NCI-H128 (cell line): Measurements from ENCODE around the gene ACRV1.
"Not testable (repeated sequence)": the region's sequence is repeated elsewhere in the genome, so short reads cannot be mapped to it uniquely, and the experiment has no call there.

ENCODE experiments used
- DNase-seq: peaks from one replicate; lab custom pipeline; 2025; ENCODE audit not compliant: unreplicated experiment; lab: John Stamatoyannopoulos, UW

ACRV1 gene, protein sequence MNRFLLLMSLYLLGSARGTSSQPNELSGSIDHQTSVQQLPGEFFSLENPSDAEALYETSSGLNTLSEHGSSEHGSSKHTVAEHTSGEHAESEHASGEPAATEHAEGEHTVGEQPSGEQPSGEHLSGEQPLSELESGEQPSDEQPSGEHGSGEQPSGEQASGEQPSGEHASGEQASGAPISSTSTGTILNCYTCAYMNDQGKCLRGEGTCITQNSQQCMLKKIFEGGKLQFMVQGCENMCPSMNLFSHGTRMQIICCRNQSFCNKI

DNA sequence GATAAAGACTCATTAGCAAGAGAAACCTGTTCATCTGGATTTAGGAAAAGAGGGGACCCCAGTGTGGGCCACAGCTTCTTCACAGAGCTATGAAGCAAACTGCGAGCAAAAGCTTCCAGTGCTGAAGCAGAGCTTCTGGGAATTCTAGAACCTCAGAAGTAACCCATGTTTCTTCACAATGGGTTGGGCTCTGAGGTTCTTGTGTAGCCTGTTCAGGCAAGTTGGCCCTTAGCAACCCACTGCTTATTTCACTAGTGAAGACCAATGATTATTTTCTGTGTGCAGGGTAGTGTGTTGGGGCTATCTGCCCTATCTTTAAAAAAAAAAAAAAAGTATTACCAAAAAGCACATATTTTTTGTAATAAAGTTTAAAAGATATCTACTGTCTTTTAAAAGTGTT, at the start of gene ACRV1:
Gene ACRV1, minus strand, starts transcription at position 101 of the 400 bp plus-strand sequence. Its CDS starts 67 bp downstream, at position 34.
- no peak for DNase-seq

DNA sequence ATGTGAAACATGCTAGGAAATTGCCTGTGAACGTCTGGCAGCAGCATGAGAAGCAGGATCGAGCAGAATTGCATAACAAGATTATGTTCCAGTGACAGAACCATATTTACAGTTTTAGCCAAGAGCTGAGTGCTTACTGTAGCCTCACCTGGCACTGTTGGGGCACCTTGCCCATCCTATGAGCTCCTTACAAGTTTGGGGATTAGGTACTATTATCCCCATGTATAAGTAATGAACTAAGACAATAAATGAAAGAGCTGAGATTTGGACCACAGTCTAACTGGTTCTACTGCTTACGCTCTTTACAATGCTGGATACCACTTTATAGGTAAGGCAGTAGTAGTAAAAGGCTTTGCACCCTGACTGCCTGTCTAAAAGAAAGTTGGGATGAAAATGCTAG, 48.3 kb upstream of the ACRV1 start:
- DNase-seq = no peak

DNA sequence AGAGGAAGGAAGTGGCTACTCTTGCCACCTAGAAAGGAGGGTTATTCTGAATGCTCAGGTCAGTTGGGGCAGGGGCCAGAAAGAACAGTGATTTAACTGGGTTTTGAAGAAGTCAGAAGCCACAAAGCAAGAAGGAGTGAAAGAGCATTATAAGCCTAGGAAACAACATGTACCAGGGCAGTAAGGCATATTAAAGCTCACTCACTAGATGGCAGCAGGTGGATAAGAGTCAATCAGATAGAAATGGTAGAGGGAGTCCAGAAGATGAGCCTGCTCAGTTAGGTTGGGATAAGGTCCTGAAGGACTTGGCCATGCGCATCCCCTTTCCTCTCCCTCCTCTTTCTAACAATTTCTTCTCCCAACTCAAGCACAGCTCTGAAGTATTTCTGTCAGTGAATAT, 43.5 kb upstream of the ACRV1 start:
- no peak for DNase-seq

DNA sequence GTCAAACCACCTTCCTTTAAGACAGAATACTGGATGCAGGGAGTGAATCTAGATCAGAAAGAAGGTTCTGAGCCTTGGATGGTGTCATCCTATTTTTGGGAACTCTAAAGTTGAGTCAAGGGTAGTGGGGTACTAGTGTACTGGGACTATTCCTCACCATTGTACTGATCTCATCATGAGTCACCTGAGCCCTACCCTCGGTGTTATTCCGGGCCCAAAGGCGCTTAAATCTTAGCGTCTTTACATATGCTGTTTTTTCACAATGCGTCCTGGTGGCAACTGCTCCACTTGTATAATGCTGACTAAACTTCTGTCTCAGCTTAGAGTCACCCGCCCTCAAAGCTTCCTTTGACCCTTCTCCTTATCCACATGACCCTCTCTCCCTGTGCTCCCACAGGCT, 40.1 kb upstream of the ACRV1 start:
- DNase-seq = no peak

DNA sequence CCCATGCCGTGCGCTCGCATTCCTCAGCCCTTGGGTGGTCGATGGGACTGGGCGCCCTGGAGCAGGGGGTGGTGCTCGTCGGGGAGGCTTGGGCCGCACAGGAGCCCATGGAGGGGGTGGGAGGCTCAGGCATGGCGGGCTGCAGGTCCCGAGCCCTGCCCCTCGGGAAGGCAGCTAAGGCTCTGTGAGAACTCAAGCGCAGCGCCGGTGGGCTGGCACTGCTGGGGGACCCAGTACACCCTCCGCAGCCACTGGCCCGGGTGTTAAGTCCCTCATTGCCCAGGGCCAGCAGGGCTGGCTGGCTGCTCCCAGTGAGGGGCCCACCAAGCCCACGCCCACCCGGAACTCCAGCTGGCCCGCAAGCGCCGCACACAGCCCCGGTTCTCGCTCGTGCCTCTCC, 24.0 kb upstream of the ACRV1 start:
- not testable (repeated sequence) for DNase-seq

DNA sequence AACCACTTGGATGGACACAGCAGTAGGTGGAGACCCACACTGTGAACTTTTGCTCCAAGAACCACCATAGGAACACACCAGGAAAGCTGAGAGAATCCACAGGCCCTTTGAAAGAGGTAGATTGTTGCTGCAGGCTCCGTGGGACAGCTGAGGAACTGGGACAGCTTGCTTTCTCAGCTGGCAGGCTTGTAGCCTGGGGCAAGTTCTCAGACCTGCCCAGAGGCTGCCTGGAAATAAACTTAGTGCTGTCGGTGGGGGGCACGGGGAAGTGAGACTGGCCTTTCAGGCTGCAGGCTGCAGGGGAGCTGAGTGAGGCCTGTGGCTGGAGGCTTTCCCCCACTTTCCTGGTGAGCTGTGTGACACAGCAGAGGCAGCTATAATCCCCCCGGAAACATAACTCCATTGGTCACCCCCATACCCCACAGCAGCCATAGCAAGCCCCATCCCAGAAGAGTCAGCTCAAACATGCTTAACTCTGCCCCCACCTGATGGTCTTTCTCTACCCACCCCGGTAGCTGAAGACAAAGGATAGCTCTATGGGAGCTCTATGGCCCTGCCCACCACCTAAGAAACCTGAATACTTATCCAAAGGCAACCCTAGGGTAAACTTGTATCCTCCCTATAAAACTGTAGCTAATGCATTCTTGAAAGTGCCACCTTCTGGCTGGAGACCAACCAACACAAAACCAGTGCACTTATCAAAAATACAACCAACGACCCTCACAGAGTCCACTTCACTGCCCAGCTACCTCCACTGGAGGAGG, 21.4 kb upstream of the ACRV1 start:
- DNase-seq = no peak

DNA sequence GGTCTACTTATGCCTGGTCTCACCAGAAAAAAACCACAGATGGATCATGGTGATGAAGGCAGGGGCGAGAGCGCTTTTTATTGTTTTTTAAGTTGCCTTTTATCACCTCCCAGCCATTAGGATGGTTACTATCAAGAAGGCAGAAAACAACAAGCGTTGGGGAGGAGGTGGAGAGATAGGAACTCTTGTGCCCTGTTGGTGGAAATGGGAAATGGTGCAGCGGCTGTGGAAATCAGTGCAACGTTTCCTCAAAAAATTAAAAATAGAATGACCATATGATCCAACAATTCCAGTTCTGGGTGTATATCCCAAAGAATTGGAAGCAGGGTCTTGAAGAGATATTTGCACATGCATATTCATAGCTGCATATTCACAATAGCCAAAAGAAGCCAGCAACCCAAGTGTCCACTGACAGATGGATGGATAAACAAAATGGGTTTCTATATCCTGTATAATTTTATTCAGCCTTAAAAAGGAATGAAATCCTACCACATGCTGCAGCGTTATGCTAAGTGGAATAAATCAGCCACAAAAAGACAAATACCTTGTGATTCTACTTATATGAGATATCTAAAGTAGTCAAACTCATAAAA, 20.5 kb upstream of the ACRV1 start:
- no peak for DNase-seq

DNA sequence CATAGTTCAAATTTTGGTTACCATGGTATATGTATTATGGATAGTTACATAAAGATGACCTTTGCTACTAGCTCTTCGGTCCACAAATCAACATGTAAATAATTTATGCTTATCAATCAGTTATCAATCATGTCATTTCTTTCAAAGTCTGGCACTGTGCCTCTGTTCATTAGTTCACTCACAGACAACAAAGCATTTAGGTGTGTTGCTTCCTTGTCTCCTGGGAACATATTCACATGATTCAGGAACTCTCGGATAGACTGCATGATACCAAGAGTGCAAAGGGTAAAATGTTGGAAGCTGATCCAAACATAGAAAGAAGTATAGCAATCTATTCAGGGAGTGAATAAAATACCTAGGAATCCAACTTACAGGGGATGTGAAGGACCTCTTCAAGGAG, 14.3 kb upstream of the ACRV1 start:
- no peak for DNase-seq

DNA sequence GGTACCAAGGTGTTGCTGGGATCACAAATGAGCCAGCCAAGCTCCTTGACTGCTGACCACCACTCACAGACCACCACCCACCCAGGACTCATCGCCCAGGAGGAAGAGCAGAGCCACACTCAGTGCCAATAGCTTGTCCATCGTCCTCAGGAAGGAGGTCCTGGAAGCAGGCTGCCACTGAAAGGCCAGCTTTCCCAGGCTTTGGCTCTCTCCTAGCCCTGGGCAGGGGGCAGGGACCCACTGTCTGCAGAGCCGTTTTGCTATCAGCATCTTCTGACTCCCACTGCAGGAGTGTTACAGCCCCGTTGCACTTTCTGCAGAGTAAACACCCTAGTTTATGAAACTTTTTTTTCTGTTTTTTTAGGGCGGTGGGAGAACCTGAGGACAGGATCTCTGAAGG, 12.2 kb upstream of the ACRV1 start:
- no peak for DNase-seq

DNA sequence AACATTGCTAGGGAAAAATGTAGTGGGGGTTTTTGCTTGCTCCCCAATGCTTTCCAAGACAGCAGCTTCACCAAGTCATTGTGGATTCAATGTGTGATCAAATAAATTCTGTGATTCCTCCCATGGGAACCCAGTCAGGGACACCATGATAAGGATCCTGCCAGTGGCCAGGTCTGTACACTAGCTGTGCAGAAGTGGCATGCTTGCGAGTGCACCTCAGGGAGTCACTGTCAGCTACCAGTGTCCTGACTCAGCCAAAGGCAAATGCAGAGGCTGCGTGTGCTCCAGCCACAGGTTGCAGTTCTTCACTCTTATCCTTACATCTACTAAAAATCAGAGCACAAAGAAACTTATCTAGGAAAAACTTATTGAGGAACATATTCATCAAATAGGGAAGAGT, 9.4 kb upstream of the ACRV1 start:
- DNase-seq = no peak

DNA sequence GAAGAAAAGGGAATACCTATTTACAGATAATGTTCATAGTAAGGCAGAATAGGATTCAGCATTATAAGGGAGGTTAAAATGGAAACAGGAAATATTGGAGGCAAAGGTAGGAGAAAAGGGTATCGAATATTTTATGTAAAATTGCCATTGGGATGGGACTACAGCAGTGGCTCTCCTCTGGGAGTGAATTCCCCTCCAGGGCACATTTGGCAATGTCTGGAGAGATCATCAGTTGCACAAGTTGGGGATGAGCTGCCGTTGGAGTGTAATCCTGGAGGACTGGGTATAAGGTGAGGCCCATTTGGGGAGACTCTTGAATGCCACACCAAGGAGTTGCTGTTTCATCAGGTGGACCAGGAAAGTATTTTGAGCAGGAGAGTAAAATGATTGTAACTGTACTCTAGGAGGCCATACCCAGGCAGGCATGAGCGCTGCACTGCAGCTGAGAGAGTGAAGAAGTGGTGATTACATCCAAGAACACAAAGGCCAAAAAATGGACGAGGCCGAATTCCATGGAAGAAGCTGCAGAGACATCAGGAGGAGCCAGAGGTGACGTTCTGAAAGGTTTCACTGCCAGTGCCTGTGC, 8.7 kb upstream of the ACRV1 start:
- DNase-seq = no peak

DNA sequence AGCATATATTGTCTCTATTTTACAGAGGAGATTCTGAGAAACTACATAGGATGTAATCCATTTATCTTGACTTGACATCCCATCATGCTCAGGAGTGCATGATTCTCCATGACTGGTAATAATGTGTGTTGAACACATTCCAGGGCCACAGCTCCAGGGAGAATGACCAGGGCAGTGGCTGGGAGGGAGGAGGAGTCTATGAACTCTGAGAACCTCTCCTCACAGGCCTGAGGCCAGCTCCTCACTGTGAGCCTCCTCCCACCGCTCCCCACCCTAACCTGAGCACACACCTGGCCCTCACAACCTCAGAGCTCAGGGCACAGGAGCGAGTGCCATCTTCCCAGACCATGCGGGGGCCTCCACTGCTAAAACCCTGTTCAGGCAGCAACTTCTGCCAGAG, 8.0 kb upstream of the ACRV1 start:
- no peak for DNase-seq

DNA sequence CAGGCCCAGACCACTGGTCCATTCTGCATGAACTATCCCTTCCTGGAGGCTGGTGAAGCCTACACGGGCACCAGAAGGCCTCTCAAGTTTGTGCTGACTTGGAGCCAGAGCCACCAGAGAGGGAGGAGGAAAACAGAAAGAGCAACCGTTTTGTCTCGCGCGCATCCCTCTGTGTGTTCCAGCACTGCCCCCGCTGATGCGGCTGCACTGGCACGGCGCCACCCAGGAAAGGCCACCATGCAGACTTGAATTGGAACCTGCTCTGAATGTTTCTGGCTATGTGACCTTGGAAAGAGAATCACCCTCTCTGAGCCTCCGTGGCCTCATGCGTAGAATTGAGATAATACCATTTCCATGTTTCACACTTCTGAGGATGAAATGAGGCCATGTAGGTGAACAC, 7.4 kb upstream of the ACRV1 start:
- no peak for DNase-seq

DNA sequence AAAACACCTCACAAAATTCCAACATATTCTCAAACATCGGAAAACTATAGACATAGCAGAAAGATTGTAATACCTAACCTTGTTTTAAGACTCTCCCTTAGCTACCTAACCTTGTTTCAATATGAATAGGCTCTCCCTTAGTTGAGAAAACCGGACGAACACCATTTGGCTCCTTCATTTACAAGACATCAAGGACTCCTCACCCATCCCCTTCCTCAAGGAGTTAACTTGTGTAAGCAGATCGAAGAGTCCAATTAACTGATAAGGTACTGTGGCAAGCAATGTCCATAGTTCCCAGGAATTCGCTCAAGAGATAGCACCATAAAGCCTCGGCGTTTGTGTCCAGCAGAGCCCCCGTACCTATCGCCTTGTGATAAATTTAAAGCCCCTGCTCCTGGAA, 4.6 kb upstream of the ACRV1 start:
- no peak for DNase-seq

DNA sequence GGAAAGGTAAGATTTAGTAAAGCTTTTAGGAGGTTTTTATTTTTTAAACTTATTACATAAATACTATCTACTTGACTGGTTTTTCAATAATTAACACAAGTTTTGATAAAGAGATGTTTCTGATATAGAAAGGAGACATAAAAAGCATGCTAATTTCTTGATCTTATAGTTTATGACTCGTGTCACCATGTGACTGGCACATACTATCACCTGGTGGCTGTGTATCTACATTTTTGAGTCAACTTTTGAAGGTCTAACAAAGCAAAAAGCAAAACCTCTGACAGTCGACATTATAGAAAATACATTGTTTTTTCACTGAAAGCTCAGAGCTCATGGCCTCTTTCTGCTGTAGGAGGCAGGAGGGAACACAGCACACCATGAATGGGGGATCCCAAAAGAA, 810 bp downstream of the ACRV1 start:
- DNase-seq = no peak

DNA sequence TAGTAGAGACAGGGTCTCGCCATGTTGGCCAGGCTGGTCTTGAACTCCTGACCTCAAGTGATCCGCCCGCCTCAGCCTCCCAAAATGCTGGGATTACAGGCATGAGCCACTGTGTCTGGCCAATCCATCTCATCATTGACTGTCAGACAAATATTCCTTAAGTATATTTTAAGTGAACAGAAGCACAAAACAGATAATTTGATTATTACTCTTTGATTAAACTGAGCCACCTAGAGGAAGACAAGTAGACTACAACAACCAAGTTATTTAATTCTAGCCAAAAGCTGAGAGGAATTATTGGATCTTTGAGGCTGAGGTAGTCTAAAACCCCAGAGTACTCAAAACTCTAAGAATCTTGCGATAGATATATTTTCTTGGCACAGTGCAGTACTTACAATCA, 1.2 kb downstream of the ACRV1 start:
- DNase-seq = no peak

DNA sequence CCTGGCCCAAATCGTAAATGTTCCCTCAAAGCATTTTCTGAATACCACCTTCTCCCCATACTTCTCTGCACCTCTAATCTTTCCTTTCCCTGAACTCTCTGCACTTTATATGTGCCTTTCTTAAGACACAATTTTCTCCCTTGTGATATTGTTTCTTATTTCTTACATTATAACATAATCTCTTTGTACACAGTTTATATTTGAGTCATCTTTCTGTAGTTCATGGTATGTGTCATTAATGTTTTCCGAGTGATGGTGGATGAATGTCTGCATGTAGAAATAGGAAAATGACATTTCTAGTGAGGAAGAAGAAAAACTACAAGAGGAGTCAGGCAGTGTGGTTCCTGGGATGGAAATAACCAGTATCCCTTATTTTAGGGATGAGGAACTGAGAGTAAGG, 5.5 kb downstream of the ACRV1 start:
- DNase-seq = no peak

DNA sequence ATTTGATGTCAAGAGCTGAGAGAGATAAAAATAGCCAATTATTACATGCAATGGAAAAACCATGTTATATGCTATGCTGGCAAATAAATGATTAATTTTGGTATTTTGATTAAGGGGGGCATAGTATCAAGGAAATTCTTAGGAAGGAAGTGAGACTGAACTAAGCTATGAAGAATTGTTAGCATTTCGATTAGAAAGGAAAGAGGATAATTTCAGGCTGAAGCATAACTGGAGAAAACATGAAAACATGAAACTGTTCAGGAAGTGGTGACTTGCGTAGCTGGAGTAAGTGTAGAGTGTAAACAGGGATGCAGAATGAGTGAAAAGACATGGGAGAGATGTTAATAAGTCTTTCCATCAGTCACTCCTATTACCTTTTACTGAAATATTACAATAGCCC, 6.4 kb downstream of the ACRV1 start:
- no peak for DNase-seq

DNA sequence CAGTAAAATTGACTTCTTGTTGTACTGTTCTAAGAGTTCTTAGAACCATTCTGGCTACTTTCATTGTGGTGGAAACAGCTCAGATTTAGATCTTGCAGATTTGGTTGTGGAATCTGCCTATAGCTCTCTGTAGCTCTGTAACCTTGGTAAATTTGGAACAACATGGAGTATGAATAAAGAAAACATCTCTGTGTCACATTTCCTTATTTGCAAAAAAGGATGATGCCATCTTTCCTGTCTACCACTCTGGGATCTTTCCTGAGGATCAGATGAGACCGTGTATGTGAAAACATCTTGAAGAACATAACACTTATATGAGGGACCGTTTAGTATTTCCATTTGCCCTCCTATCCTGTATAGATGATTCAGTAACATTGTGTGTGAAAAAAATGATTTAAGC, 9.1 kb downstream of the ACRV1 start:
- DNase-seq = no peak

DNA sequence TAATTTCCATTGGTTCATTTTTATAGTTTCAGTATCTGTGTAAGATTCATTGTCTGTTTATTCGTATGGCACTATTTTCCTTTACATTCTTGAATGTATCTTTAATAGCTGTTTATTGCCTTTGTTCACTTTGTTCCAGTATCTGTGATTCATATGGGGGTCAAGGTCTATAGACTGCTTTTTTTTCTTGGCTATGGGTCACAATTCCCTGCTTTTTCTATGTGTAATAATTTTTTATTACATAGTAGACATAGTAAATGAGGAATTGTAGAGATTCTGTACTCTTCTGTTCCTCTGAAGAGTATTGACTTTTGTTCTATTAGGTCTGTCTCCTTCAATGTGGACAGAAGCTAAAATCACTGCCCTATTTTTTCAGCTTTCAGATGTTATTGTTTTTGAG, 10.5 kb downstream of the ACRV1 start:
- no peak for DNase-seq

DNA sequence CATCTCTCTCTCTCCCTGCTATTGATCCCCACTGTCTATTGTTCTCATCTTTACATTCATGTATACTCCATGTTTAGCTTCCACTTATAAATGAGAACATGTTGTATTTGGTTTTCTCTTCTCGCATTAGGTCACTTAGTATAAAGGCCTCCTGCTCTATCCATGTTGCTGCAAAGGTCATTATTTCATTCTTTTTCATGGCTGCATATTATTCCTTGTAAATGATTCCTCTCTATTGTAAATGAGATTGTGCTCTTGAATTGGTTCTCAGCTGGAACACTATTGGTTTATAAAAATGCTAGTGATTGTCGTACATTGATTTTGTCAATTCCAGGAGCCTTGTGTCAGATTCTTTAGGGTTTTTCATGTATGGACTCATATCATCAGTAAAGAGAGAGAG, 13.5 kb downstream of the ACRV1 start:
- no peak for DNase-seq

DNA sequence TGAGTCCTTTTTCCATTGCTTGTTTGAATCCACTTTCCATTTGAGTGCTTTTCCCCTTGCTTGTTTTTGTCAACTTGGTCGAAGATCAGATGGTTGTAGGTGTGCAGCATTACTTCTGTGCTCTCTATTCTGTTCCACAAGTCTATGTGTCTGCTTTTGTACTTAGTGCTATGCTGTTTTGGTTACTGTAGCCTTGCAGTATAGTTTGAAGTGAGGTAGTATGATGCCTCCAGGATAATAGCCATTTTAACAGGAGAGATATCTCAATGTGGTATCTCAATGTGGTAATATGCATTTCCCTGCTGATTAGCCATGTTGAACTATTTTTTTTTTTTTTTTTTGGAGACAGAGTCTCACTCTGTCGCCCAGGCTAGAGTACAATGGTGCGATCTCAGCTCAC, 16.7 kb downstream of the ACRV1 start:
- no peak for DNase-seq
